GM18868 (cell line): ENCODE results near the gene ZNF547.
"Not testable (repeated sequence)": the region's sequence is repeated elsewhere in the genome, so short reads cannot be mapped to it uniquely, and the experiment has no call there.

Experiments used
- ATAC-seq: cut with Tn5 transposase; IDR thresholded peaks from one replicate; pipeline ENCODE4 v1.9.1; 2021; ENCODE audit warnings: mild to moderate bottlenecking, moderate library complexity; ENCODE audit not compliant: unreplicated experiment

Gene ZNF547

DNA sequence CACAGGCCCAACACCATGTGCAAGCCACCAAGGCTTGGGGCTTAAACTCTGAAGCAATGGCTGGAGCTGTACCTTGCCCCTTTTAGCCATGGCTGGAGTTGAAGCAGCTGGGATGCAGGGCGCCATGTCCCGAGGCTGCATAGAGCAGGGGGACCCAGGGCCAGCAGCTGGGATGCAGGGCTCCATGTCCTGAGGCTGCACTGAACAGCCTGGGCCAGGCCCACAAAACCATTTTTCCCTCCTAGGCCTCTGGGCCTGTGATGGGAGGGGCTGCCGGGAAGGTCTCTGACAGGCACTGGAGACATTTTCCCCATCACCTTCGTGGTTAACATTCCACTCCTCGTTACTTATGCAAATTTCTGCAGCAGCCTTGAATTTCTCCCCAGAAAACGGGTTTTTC, 10.8 kb downstream of the ZNF547 start:
- no peak for ATAC-seq

DNA sequence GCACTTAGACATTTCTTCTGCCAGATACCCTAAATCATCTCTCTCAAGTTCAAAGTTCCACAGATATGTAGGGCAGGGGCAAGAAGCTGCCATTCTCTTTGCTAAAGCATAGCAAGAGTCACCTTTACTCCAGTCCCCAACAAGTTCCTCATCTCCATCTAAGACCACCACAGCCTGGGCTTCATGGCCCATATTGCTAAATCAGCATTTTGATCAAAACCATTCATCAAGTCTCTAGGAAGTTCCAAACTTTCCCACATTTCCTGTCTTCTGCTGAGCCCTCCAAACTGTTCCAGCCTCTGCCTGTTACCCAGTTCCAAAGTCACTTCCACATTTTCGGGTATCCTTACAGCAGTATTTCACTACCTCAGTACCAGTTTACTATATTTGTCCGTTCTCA, 11.3 kb downstream of the ZNF547 start:
- ATAC-seq, result not testable (repeated sequence)

DNA sequence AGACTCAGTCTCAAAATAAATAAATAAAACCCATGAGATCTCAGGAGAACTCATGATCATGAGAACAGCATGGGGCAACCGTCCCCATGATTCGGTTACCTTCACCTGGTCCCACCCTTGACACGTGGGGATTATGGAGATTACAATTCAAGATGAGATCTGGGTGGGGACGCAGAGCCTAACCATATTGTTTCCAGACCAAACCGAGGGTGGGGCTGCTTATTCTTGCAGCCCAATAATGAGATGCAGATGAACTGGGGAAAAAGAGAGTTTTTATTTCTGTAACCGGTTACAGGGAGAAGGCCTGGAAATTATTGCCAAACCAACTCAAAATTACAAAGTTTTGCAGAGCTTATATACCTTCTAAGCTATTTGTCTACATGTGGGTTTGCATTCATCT, 12.8 kb downstream of the ZNF547 start:
- no peak for ATAC-seq

DNA sequence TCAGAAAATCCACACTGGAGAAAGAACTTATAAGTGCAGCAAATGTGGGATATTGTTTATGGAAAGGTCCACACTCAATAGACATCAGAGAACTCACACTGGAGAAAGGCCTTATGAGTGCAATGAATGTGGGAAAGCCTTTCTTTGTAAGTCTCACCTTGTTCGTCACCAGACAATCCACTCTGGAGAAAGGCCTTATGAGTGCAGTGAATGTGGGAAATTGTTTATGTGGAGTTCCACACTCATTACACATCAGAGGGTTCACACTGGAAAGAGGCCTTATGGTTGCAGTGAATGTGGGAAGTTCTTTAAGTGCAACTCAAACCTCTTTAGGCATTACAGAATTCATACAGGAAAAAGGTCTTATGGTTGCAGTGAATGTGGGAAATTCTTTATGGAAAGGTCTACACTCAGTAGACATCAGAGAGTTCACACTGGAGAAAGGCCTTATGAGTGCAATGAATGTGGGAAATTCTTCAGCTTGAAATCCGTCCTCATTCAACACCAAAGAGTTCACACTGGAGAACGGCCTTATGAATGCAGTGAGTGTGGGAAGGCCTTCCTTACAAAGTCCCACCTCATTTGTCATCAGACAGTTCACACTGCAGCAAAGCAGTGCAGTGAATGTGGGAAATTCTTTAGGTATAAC, 14.3 kb downstream of the ZNF547 start:
- ATAC-seq, result no peak

DNA sequence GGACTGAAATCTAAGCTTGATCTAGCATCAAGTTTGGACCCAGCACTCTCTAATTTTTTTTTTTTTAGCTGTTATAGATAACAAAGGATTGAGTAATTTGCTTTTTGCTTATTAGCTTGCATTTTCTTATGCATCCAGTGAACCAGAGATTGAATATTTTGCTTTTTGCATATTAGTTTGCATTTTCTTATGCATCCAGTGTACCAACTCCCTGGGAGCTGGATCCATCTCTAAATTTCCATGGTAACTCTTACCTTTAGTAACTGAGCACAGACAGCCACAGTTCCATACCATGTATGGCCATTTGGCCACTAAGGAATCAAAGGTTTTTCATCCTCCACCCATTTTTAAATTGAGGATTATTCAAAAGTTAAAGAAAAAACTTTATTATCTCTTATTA, 17.6 kb downstream of the ZNF547 start:
- no peak for ATAC-seq

DNA sequence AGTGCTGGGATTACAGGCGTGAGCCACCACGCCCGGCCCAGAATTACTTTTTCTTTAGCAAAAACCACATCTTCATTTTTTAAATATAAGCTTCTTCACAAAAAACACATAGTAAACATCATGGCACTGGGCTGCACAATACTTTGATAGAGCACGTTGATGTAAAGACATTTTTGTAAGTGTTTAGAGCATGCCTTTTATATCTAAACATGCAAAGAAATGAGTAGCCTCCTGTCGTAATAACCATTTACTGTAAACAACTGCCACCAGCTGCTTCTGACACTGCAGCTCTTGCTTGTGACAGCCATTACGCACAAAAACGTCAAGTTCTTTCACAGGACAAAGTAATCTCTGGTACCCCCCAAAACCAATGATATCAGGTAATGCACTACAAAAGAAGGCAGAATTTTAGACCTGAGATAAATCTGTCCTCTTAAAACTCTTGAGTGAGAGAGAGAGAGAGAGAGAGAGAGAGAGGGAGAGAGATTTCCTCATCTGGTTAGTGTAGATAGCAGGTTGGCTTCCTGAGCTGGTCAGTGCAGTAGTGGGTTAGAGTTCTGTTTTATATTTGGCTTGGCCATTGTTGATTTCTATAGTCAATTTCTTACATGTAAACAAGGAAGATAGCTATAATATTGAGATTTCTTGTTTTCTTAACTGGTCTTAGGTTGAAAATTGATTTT, 19.6 kb downstream of the ZNF547 start:
- ATAC-seq, result no peak

DNA sequence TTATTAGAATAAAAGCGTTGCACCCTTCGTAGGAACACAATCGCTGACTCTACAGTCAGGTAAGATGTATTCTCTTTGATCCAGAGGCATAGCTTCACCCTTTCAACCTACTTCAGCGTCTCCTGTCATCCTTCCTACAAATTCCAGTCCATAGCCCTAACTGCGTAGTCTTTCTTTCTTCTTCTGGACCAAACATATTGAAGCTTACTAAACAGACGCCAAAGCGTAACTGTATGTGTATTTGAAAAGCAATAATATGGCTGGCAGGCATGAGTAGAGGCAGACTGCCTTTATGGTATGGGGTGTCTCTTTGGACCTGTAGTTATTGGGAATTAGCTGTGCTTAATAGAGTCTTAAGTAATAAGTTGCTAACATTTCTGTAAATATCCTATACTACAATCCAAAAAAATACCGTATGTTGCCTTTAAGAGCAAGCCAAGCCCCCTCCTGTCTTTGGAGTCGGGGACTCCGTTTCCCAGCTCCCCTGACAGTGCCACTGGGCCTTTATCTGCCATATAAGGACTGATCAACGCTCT, 25.9 kb downstream of the ZNF547 start:
- ATAC-seq, result no peak

DNA sequence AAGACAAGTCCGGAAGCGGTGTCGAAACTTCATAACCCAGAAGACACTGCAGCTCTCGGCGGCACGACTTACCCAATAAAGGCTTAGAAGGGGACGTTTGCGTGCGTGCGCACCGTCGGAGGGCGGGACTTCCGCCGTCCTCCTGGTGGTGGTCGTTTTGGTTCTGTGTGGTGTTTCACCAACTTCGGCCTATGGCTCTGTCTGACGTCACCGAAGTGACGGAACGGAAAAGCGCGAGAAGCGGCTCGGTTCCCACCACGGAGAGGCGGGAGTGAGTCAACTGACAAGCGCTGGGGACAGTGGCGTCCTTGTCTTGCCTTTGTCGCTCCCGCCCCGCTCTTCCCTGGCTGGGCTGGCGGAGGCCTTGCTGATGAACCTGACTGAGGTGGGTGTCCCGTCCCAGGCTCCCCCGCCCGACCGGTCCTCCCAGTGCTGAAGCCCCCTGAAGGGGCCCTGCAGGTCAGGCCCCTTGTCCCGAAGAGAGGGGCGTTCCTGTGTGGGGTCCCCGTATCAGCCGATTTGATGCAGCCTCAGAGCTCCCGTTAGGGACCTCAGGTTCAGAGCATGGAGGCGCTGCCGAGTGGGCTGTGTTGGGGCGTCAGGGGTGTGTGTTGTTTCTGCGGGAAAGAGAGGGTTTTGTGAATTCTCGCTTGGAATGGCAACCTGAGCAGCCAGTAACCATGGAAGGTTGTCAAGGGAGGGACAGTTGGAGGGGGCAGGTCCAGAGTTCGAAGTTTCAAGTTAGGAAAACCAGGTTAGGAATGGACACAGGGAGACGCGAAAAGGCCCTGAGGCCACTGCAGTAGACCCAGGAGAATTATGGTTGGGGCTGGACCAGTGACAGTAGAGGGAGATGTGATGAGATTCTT, 26.6 kb downstream of the ZNF547 start, which contains the start of gene ZNF548:
ZNF548 (plus strand) TSS at position 125 of the 869 bp plus-strand sequence; CDS start at position 371, 246 bp downstream.
- ATAC-seq, result peak; percentile 98

DNA sequence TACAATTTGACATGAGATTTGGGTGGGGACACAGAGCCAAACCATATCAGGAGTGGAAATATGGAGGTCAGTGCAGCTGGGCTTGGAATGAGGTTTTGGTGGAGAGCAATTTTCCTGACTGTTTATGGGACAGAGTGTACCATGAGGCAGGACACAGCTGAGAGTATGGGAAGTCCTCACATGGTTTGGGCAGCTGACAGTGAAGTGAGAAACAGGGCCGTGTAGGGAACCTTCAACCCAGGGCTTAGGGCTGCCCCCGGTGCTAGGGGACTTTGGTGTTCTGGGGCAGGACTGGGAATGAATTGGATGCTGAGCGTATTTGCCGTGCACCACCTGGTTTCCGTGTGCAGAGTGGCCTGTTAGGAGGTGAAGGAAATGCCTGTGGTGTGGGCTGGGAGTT, 32.4 kb downstream of the ZNF547 start:
- no peak for ATAC-seq

DNA sequence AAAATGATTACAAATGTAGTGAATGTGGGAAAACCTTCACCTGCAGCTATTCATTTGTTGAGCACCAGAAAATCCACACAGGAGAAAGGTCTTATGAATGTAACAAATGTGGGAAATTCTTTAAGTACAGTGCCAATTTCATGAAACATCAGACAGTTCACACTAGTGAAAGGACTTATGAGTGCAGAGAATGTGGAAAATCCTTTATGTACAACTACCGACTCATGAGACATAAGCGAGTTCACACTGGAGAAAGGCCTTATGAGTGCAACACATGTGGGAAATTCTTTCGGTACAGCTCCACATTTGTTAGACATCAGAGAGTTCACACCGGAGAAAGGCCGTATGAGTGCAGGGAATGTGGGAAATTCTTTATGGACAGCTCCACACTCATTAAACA, 35.5 kb downstream of the ZNF547 start:
- ATAC-seq, result no peak

DNA sequence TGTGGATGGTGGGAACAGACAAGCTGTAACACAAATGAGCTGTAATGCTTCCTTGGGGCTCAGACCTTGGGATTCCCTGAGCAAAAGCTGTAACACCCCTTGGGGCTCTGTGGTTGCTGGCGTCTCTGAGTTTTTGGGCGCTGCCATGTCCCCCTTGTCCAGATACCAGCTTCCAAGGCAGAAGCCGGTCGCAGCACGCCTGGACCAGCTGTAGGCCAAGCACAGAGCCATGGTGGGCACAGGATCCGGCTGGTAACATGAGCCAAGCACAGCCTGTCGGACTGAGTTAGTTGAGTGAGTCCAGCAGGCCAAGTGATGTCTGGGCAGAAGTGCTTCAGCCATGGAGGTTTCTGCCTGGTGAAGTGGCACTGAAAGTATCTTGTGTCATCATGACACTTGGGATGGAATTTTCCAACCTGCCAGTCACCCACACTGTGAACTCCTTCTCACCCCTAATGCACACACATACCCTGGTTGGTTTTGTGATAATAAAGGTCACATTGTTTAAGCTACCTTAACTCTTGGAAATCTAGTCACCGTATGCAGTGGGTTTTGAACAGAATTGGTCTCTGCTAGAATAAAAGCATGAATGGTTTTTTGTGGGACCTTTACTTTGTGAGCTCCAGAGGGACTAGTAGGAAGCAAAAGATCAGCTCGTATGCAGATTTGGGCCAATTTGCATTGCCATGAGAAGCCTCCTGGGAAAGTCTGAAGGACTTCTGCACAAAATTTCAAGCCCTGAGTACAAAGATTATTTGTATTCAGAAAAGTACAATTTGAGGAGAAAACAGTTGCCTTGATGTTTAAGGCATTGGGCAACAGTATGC, 40.6 kb downstream of the ZNF547 start:
- ATAC-seq, result no peak

DNA sequence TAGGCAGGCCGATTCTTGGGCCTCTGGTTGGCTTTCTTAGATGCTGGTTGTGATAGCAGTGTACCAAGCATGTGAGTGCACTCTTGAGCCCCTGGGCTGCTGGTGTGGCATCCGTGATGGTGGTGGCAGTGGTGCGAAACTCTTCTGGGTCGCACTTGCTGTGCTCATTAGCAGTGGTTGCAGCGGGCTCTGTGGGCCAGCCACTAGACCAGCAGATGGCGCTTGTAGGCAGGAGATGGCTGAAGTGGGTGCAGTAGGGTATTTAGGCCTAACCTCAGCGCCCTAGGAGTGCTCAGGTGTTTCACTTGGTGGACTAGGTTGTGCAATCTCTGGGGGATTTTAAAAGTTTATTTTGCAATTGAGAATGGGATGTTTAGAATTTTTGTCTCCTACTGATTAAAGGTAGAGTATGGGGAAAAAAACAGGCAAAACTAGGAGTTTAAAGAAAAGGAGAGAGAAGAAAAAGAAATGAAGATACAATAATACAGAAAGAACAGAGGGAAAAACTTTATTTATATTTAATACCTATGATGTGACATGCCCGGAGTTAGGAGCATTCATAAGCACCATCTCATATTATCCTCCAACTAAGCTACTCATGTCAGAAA, 43.3 kb downstream of the ZNF547 start:
- no peak for ATAC-seq

DNA sequence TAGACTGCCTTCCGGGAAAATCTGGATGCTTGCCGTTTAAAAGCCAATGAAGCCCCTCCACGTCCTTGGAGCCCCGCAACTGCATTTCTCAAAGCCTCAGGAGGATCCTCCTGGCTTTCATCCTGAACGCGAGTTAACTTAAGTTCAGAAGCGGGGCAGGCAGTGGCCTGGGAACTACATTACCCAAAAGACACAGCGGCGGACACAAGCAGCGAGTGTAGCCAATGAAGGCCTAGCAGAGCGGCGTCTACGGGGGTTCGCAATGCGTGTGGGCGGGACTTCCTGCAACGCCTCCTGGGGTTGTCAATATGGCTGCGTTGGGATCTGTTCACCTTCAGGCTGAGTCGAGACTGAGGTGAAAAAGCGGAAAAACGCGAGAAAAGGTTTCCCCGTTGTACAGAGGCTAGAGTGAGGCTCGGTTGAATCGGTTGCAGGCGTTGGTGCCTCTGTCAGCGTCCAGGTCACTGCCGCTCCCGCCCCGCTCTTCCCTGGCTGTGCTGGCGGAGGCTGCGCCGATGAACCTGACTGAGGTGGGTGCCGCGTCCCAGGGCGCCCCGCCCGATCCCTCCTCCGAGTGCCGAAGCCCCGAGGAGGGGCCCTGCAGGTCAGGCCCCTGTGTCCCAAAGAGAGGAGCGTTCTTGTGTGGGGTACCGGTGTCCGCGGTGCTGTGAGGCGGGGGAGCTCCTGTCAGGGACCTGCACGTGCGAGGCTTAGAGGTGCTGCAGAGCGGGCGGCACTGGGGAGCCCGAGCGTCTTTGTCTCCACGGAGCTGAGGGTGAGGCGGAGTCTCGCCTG, 47.7 kb downstream of the ZNF547 start, which contains the start of gene ZNF17:
ZNF17 (plus strand) TSS at position 285 of the 795 bp plus-strand sequence. CDS start 2,455 bp downstream, outside the sequence.
- ATAC-seq, result peak; percentile 99

DNA sequence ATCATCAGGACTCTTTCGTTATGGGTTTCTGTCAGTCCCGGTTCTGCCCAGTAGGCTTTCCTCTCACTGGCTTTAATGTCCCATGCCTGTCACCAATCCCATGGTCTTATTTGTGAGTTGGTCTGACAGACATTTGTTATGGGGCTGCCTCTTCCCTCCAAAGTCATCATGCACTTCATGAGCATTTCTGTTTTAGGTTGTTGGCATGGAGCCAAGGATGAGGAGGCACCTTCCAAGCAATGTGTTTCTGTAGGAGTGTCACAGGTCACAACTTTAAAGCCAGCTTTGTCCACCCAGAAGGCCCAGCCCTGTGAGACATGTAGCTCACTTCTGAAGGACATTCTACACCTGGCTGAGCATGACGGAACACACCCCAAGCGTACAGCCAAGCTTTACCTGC, 56.1 kb downstream of the ZNF547 start:
- ATAC-seq, result no peak

DNA sequence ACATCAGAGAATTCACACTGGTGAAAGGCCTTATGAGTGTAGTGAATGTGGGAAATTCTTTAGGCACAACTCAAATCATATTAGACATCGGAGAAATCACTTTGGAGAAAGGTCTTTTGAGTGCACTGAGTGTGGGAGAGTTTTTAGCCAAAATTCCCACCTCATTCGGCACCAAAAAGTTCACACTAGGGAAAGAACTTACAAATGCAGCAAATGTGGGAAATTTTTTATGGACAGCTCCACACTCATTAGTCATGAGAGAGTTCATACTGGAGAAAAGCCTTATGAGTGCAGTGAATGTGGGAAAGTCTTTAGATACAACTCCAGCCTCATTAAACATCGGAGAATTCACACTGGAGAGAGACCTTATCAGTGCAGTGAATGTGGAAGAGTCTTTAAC, 57.7 kb downstream of the ZNF547 start:
- no peak for ATAC-seq
